ENCODE data around the gene ZNF214. TPM values are rescaled to one million over a fixed set of nuclear protein-coding genes. Genes with fewer than 3 reads are reported as not detected.
"Not testable (repeated sequence)": the region's sequence is repeated elsewhere in the genome, so short reads cannot be mapped to it uniquely, and the experiment has no call there.

The ZNF214 gene
- total RNA-seq, 4 donors from 2014 or later: 1.4 to 2.0 (median 1.9) TPM; not detected in 1

DNA sequence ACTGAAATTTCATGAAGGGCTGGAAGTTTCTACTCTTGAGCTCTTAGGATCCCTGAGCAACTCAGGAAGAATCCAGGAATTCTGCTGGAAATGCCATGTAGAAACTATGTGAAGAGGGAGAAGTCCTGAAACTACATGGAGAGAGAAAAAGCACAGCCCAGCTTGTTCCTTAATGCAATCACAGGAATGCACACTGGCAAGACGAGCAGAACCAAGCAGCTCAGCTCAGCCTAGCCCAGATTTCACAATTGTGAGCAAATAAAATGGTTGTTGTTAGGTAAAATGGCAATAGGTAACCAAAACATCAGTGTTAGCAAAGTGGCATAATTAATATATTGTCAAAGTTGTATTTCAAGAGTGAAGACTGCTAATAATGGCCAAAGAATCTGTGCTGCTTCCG is 28.1 kb downstream of the ZNF214 start:
- ATAC-seq (ENCODE audit: low FRiP score): no peak
- TF ChIP-seq, protein P1, sequence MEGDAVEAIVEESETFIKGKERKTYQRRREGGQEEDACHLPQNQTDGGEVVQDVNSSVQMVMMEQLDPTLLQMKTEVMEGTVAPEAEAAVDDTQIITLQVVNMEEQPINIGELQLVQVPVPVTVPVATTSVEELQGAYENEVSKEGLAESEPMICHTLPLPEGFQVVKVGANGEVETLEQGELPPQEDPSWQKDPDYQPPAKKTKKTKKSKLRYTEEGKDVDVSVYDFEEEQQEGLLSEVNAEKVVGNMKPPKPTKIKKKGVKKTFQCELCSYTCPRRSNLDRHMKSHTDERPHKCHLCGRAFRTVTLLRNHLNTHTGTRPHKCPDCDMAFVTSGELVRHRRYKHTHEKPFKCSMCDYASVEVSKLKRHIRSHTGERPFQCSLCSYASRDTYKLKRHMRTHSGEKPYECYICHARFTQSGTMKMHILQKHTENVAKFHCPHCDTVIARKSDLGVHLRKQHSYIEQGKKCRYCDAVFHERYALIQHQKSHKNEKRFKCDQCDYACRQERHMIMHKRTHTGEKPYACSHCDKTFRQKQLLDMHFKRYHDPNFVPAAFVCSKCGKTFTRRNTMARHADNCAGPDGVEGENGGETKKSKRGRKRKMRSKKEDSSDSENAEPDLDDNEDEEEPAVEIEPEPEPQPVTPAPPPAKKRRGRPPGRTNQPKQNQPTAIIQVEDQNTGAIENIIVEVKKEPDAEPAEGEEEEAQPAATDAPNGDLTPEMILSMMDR (IDR thresholded peaks at IDR 0.05): no peak

DNA sequence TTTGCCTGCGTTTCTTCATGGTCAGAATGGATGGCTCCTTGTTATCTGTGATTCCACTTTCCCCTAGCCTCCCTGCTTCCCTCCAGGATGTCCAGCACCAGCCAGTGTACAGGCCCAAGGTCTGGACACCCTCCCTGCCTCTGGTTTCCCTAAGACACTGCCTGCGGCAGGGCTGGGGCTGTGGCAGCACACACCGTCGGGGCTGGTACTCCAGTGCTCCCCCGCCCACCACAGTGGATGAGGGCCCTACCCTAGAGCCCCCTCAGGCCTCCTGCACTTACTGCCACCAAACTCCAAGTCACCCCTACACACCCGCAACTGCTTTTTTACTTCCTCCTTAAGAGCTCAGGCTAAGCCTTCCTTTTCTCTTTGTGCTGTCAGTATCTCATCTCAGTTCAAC is 28.9 kb downstream of the ZNF214 start:
- ATAC-seq (ENCODE audit: low FRiP score) (no peak), DNase-seq (ENCODE audit: low spot score) (no peak)
- TF ChIP-seq, protein P1 (IDR thresholded peaks at IDR 0.05): no peak

More for the DNA sequence above, 28.1 kb downstream of the ZNF214 start:
- DNase-seq (ENCODE audit: low spot score): no peak

DNA sequence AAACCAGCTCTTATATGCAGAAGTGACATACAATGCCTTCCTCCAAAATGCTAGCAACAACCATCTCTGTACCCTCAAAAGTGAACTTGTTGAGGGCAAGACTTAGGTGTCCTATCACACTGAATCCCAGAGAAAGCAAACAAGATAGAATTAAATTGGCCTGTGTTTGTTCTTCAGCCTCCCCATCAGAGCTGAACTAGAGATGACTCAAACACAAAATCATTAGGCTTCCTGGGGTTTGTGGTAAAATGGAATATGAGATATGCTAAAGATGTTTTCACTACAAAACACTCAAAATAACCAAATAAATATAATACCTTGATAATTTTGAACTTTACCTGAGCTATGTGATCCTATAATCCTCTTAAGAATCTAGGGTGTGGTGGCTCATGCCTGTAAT is 31.6 kb downstream of the ZNF214 start:
- DNase-seq (ENCODE audit: low spot score) (no peak), ATAC-seq (ENCODE audit: low FRiP score) (no peak)
- TF ChIP-seq, protein P1 (IDR thresholded peaks at IDR 0.05): no peak

GRCh38 chr11:6986487-6986886 is 33.7 kb downstream of the ZNF214 start:
- no peak for ATAC-seq (ENCODE audit: low FRiP score)
- DNase-seq (ENCODE audit: low spot score): no peak
- TF ChIP-seq, protein P1 (IDR thresholded peaks at IDR 0.05): no peak

- DNase-seq (ENCODE audit: low spot score) (no peak), ATAC-seq (ENCODE audit: low FRiP score) (no peak)
- TF ChIP-seq, protein P1 (IDR thresholded peaks at IDR 0.05): no peak
Measured at GRCh38 chr11:6979365-6979764, 40.8 kb downstream of the ZNF214 start.

DNA sequence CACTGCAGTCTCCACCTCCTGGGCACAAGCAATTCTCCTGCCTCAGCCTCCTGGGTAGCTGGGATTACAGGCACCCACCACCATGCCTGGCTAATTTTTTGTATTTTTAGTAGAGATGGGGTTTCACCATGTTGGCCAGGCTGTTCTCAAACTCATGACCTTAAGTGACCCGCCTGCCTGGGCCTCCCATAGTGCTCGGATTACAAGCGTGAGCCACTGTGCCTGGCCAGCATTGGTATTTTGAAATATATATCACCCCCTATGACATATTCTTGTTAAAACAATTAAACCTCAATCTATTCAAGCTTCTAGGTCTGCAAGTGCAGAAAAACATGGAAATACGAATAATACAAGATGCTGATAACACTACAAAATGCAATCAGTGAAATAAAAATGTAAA is 50.3 kb downstream of the ZNF214 start:
- DNase-seq (ENCODE audit: low spot score): not testable (repeated sequence)

DNA sequence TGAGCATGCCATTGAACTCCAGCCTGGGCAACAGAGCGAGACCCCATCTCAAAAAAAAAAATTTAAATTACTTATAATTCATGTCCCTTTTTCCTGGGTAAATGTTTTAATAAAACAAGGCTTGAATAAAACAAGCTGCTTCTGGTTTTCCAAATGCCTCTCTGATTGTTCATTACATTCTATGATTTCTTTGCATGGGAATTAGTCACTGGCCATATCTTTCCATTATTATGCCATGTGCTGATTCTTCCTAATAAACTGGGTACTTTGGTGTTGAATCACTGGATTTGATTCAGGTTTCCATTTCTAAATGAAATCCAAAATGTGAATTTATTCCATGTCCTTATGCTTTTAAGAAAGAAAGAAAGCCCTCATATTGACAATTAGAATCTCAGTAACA is 51.3 kb downstream of the ZNF214 start:
- no peak for ATAC-seq (ENCODE audit: low FRiP score)
- DNase-seq (ENCODE audit: low spot score): no peak
- TF ChIP-seq, protein P1 (IDR thresholded peaks at IDR 0.05): no peak

More for the DNA sequence above, 50.3 kb downstream of the ZNF214 start:
- not testable (repeated sequence) for ATAC-seq (ENCODE audit: low FRiP score)

GRCh38 chr11:6962673-6963072 is 57.5 kb downstream of the ZNF214 start:
- no peak for ATAC-seq (ENCODE audit: low FRiP score)
- TF ChIP-seq, protein P1 (IDR thresholded peaks at IDR 0.05): no peak
- no peak for DNase-seq (ENCODE audit: low spot score)

All from omental fat pad (tissue), 4 donors.